HEK293T (cell line): ENCODE measurements around the gene NDNF.

Source experiments
- CTCF ChIA-PET: fragments of 350-600 bp; formaldehyde crosslinking; extraction: SDS; loops from one replicate; lab custom pipeline; 2021; ENCODE audit warnings: antibody characterized with exemption, inconsistent platforms; lab: Yijun Ruan, JAX
- POLR2A ChIA-PET: fragments of 350-600 bp; formaldehyde crosslinking; extraction: SDS; loops from one replicate; lab custom pipeline; 2020; ENCODE audit warnings: antibody characterized with exemption, inconsistent platforms; lab: Yijun Ruan, JAX
- DNase-seq: peaks from one replicate; pipeline ENCODE4 v3.0.0; 2012; ENCODE audit warnings: mixed read lengths; ENCODE audit errors: extremely low spot score
- ARNT ChIP-seq: fragments of 450-650 bp; IDR thresholded peaks from 2 replicates; pipeline ENCODE4 v1.6.1; 2017; ENCODE audit warnings: mild to moderate bottlenecking
- BHLHE40 ChIP-seq: fragments of 450-650 bp; IDR thresholded peaks from 2 replicates; pipeline ENCODE4 v1.6.1; 2016; ENCODE audit warnings: mild to moderate bottlenecking, moderate library complexity, borderline replicate concordance
- CTBP1 ChIP-seq: fragments of 450-650 bp; IDR thresholded peaks from 2 replicates; pipeline ENCODE4 v1.6.1; 2016; ENCODE audit warnings: borderline replicate concordance
- ELF4 ChIP-seq: fragments of 450-650 bp; IDR thresholded peaks from 2 replicates; pipeline ENCODE4 v1.6.1; 2017; ENCODE audit warnings: antibody characterized with exemption
- FOXA1 ChIP-seq: fragments of 450-650 bp; IDR thresholded peaks from 2 replicates; pipeline ENCODE4 v1.6.1; 2016; ENCODE audit warnings: mild to moderate bottlenecking
- FOXK2 ChIP-seq: fragments of 450-650 bp; IDR thresholded peaks from 2 replicates; pipeline ENCODE4 v1.6.1; 2016; ENCODE audit warnings: mild to moderate bottlenecking
- FOXM1 ChIP-seq: fragments of 450-650 bp; IDR thresholded peaks from 2 replicates; pipeline ENCODE4 v1.6.1; 2017; ENCODE audit warnings: mild to moderate bottlenecking, borderline replicate concordance
- HDGF ChIP-seq: fragments of 450-650 bp; IDR thresholded peaks from 2 replicates; pipeline ENCODE4 v1.6.1; 2017; ENCODE audit warnings: antibody characterized with exemption, borderline replicate concordance
- L3MBTL2 ChIP-seq: fragments of 450-650 bp; conservative IDR thresholded peaks from 2 replicates; pipeline ENCODE4 v1.6.1; 2016; ENCODE audit warnings: mild to moderate bottlenecking
- LEF1 ChIP-seq: fragments of 450-650 bp; IDR thresholded peaks from 2 replicates; pipeline ENCODE4 v1.6.1; 2017; ENCODE audit warnings: mild to moderate bottlenecking, borderline replicate concordance
- NFRKB ChIP-seq: fragments of 450-650 bp; IDR thresholded peaks from 2 replicates; pipeline ENCODE4 v1.6.1; 2016; ENCODE audit warnings: mild to moderate bottlenecking, moderate library complexity
- PKNOX1 ChIP-seq: fragments of 450-650 bp; IDR thresholded peaks from 2 replicates; pipeline ENCODE4 v1.6.1; 2016
- SP1 ChIP-seq: fragments of 450-650 bp; IDR thresholded peaks from 2 replicates; pipeline ENCODE4 v1.6.1; 2017
- SUZ12 ChIP-seq: fragments of 450-650 bp; IDR thresholded peaks from 2 replicates; pipeline ENCODE4 v1.6.1; 2016; ENCODE audit warnings: mild to moderate bottlenecking
- TARDBP ChIP-seq: fragments of 450-650 bp; IDR thresholded peaks from 2 replicates; pipeline ENCODE4 v1.6.1; 2016
- ZNF384 ChIP-seq: fragments of 450-650 bp; IDR thresholded peaks from 2 replicates; pipeline ENCODE4 v1.6.1; 2016

NDNF gene

GRCh38 chr4:121054373-121054772 is 18.0 kb downstream of the NDNF start:
- POLR2A ChIA-PET = no interaction called here

GRCh38 chr4:121053601-121054143 is 18.7 kb downstream of the NDNF start:
- ChIA-PET CTCF (no interaction called here), POLR2A (no interaction called here)
- TF ChIP-seq TARDBP = no peak
- no peak for DNase-seq

More at GRCh38 chr4:121054373-121054772, 18.0 kb downstream of the NDNF start:
- CTCF ChIA-PET = no interaction called here
- DNase-seq = no peak
- TF ChIP-seq PKNOX1 = no peak
- TF ChIP-seq ZNF384 = no peak
- no peak for TF ChIP-seq BHLHE40
- no peak for TF ChIP-seq NFRKB
- no peak for TF ChIP-seq L3MBTL2
- TF ChIP-seq HDGF = no peak
- no peak for TF ChIP-seq ARNT
- no peak for TF ChIP-seq TARDBP
- TF ChIP-seq SUZ12 = no peak
- no peak for TF ChIP-seq LEF1
- no peak for TF ChIP-seq FOXA1
- no peak for TF ChIP-seq SP1

- no peak for DNase-seq
- no peak for TF ChIP-seq LEF1
- TF ChIP-seq ZNF384 = no peak
- no peak for TF ChIP-seq CTBP1
- TF ChIP-seq L3MBTL2 = no peak
- no peak for TF ChIP-seq TARDBP
- no peak for TF ChIP-seq PKNOX1
- TF ChIP-seq BHLHE40 = no peak
- POLR2A ChIA-PET = no interaction called here
- CTCF ChIA-PET = interaction anchor here (0.6 kb wide), 1 partner anchor 236 kb away, joined by 3 read pairs; no protein-coding TSS in a partner anchor
Measured at GRCh38 chr4:121050300-121050699, 22.0 kb downstream of the NDNF start.

- DNase-seq = no peak
- ChIA-PET CTCF (no interaction called here), POLR2A (no interaction called here)
- TF ChIP-seq FOXA1 (no peak), ARNT (no peak), BHLHE40 (no peak), ELF4 (no peak), HDGF (no peak), LEF1 (no peak), L3MBTL2 (no peak), PKNOX1 (no peak), CTBP1 (no peak)
Measured at GRCh38 chr4:121049072-121049599, 23.2 kb downstream of the NDNF start.

GRCh38 chr4:121048165-121048564 is 24.2 kb downstream of the NDNF start:
- TF ChIP-seq CTBP1 = no peak
- TF ChIP-seq L3MBTL2 = no peak
- TF ChIP-seq PKNOX1 = no peak
- TF ChIP-seq FOXA1 = no peak
- no peak for TF ChIP-seq TARDBP
- ChIA-PET CTCF (no interaction called here), POLR2A (no interaction called here)
- no peak for DNase-seq

GRCh38 chr4:121041307-121042090 is 30.8 kb downstream of the NDNF start:
- TF ChIP-seq SUZ12 (no peak), PKNOX1 (no peak), FOXK2 (no peak), ARNT (no peak), ZNF384 (no peak), BHLHE40 (no peak), FOXM1 (no peak), SP1 (no peak), HDGF (no peak), FOXA1 (no peak), L3MBTL2 (no peak), ELF4 (no peak), TARDBP (no peak), NFRKB (no peak), CTBP1 (no peak), LEF1 (no peak)
- DNase-seq = no peak
- ChIA-PET CTCF (no interaction called here), POLR2A (no interaction called here)
